ENCODE results near the gene ZNF121.

DNA sequence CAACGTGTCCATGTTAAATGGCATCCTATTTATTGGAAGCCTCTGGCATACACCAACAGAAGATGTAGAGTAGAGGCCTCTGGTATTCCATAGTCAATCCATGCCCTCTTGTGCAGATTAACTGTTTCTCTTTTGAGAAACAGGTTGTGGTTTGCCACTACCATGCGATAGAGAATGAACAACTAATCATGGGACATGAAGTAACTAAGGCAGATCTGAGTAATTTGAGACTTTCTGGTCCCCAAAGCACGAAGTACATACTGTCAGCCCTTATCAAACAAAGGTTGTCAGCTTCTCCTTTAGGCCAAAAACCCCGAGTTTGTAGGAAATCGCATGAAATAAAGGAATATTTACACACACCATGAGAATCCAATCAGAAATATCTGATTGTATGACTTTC lies 3.6 kb downstream of the ZNF121 start:
- TF ChIP-seq, protein P1, sequence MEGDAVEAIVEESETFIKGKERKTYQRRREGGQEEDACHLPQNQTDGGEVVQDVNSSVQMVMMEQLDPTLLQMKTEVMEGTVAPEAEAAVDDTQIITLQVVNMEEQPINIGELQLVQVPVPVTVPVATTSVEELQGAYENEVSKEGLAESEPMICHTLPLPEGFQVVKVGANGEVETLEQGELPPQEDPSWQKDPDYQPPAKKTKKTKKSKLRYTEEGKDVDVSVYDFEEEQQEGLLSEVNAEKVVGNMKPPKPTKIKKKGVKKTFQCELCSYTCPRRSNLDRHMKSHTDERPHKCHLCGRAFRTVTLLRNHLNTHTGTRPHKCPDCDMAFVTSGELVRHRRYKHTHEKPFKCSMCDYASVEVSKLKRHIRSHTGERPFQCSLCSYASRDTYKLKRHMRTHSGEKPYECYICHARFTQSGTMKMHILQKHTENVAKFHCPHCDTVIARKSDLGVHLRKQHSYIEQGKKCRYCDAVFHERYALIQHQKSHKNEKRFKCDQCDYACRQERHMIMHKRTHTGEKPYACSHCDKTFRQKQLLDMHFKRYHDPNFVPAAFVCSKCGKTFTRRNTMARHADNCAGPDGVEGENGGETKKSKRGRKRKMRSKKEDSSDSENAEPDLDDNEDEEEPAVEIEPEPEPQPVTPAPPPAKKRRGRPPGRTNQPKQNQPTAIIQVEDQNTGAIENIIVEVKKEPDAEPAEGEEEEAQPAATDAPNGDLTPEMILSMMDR (IDR thresholded peaks at IDR 0.05; ENCODE audit: borderline replicate concordance, extremely low read depth, low read length, poor library complexity, severe bottlenecking): no peak
- TF ChIP-seq EZH2 (IDR thresholded peaks at IDR 0.05; ENCODE audit: borderline replicate concordance, low read depth, low read length, severe bottlenecking): no peak

Measured in DND-41 (cell line).